GM21786 (cell line): ENCODE results near the gene ZNF367.

Source experiments
- ATAC-seq: cut with Tn5 transposase; IDR thresholded peaks from one replicate; pipeline ENCODE4 v1.9.1; 2021; ENCODE audit not compliant: unreplicated experiment

ZNF367 gene

DNA sequence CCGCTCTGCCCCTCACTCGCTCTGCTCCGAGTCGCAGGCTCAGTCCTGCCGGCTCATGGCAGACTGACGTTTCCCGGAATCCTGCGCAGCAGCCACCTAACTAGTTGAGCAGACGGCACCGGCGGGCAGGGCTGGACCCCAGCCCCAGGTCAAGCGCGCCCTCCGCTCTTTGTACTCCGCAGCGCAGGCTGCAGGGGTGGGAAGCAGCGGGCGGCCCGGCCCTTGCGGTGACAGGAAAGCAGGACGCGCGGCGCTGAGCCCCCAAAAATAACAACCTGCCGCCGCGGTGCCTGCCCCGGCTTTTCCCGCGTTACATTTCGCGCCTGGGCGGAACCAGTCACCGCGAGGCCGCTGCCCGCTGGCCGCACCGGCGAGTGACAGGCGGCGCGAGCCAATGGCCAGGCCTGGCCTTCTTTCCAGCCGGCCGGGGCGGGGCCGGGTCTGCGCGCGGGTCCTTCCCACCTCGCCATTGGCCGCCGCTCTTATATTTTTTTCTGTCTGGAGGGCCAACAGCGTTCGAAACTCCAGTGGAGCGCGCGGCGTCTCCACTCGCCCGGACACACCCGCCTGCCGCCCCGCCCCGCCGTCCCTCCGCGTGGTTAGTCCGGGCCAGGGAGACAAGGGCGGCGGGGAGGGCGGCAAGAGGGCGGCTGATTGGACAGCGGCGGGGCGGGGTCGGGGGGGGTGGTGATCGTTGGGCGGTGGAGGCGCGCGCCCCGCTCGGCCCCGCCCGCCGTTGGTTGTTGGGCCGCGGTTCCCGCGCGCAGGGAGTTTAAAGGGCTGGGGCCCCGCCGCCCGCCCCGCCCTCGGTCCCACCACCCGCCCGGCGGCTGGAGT lies at the start of gene ZNF367:
Gene ZNF367, minus strand, starts transcription at position 288 of the 837 bp plus-strand sequence. CDS start 338 bp downstream, outside the sequence.
- peak; percentile 51 for ATAC-seq

DNA sequence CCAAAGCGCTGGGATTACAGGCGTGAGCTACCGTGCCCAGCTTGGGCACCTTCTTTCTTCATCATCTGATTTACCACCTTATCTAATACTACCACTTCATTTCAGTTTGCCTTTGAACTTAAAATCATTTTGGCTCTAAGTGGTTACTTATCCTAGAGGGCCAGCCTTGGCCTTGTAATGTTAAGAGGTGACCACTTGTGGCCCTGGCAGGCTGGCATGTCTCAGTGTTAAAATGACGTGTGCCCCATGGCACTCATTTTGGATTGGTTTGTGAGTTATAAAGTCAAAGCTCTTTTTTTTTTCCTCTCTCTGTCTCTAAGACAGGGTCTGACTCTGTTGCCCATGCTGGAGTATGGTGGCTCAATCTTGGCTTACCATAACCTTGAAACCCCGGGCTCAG lies 49.6 kb upstream of the ZNF367 start:
- no peak for ATAC-seq

DNA sequence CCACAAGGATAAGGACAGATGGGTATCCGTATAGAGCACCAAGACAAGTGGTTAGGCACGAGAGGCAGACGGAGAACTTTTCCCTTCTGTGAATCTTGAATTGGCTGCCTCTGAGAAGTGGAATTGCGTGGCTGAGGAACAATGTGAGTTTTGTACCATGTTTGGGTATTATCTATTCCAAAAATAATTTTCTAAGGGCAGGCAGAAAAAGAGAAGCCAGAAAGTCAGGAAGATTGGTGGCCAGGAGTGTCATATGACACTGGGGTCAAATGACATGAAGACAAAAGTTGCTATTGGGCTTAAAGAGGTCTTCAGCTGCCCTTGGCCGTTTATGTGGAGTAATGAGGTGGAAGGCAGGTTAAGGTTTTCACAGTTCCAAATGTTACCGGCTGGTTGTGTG lies 46.3 kb upstream of the ZNF367 start:
- ATAC-seq: no peak

DNA sequence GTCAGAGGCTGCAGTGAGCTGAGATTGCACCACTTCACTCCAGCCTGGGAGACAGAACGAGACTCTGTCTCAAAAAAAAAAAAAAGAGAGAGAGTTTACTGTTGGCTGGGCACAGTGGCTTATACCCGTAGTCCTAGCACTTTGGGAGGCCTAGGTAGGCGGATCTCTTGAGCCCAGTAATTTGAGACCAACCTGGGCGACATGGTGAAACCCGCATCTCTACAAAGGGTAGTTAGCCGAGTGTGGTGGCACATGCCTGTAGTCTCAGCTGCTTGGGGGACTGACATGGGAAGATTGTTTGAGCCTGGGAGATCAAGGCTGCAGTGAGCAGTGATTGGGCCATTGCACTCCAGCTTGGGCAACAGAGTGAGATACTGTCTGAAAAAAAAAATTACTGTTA lies 44.4 kb upstream of the ZNF367 start:
- no peak for ATAC-seq

DNA sequence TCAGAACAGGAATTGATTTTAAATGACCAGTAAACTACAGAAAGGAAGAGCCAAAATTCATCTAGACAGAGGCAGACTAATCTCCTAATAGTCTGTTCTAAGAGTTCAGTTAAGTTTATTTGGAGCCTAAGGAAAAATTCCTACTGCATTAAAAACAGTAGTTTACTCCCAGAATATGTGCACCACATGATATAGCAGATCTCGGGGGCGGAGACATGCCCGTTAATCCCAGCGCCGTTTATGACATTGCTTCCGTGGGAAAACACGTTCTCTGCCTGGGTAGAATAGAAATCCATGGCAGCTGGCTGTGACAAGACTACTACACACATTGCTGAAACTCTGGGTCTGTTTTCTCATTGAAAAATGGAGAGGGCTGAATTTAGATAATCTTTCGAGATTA lies 43.2 kb upstream of the ZNF367 start:
- no peak for ATAC-seq

DNA sequence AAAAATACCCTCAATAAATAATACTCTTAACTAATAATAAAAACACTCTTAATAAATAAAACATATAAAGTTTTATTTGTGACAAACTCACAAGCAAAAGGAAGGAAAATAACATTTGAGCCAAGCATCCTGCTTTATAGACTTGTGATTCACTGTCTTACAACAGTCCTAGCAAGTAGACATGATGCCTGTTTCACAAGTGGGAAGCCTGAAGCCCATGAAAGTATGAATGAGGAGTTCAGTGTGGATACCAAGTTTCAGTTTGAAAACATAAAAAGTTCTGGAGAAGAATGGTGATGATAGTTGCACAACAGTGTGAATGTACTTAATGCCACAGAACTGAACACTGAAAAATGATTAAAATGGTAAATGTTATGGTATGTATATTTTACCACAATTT lies 42.7 kb upstream of the ZNF367 start:
- ATAC-seq: no peak

DNA sequence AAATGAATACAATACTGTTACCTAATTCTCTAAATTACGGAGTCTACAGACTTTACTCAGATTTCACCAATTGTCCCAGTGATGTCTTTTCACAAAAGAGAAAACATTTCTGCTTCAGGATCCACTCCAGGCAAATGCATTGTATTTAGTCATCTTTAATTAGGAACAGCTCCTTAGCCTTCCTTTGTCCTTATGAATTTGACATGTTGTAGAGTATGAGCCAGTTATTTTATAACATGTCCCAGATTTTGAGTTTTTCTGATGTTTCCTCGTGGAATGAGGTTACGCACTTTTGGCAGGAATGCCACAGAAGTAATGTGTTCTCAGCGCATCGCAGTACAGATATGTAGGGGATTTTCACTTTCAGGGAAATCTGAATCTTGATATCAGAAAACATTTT lies 42.3 kb upstream of the ZNF367 start:
- no peak for ATAC-seq

DNA sequence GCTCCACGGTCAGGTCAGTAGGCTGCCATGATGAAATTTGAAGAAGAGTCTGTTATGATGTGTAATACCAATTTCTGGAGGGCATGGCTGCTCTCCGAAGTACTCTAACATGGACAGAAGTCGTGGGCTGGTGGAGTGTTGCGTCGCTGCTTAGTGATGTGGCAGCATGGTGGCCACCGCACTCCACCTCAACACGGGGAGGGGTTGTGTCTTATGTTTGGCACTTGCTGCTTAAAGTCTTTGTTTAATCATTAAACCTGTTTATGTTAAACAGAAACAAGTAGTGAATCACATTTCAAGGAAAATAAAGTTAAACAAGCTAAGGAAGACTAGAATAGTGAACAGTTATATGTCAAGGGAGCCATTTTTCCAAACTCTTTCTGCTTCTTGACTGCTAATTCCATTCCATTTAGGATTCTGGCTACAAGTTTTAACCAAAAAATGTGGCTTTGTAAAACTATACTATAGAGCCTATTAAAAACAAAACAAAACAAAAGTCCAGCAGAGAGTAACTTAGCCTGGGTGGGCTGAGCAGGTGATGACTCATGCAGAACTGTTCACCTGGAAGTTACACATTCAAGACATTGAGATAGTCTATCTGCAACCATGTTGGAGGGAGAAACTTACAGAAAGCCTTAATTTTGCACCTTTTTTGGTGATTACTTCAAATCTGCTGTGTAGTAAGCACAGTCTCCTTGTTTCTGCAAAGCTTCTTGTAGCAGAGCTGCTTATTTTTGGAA lies 41.3 kb upstream of the ZNF367 start:
- no peak for ATAC-seq

DNA sequence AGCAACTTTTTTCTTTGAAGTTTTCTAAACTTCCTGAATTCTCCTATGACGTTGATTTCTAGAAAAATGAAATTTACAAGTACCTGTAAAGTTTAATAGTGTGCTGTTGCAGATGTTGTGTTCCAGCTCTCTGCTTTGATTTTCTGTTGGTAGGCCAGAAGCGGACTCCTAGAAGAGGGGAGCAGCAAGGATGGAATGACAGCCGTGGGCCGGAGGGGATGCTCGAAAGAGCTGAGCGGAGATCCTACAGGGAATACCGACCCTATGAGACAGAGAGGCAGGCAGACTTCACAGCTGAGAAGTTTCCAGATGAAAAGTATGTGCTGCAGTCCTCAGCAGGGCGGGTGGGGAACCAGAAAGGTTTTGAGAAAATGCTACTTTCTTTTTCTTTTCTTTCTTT lies 40.1 kb upstream of the ZNF367 start:
- ATAC-seq: no peak

DNA sequence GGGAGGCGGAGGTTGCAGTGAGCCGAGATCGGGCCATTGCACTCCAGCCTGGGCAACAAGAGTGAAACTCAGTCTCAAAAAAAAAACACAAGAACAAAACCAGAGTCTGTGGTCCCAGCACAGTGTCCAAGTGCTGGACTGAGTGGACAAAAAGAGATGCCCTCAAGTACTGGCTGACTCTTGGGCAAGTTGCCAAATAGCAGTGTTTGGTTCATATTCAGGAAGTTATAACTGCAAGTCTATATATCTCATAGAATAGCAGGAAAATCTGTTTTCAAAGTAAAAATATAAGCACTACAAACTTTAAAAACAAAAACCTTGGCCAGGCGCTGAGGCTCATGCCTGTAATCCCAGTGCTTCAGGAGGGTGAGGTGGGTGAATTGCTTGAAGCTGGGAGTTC lies 39.1 kb upstream of the ZNF367 start:
- no peak for ATAC-seq

DNA sequence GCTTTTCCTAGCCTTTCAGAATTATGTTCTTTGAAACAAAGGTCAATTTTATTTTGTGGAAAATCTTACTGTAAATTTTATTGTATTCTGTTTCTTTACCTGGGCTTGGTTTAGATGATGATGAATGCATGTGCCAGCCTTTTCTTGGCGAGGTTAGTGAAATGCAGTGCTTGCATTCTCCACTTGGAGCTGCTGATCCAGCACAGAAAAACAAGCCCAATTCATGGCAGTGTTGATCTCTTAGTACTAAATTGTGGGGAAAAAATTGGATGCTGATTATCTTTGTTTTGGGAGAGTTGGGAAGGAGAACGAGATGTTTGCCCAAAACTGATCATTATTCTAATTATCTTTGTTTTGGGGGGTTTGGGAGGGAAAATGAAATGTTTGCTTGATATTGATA lies 35.5 kb upstream of the ZNF367 start:
- ATAC-seq: no peak

DNA sequence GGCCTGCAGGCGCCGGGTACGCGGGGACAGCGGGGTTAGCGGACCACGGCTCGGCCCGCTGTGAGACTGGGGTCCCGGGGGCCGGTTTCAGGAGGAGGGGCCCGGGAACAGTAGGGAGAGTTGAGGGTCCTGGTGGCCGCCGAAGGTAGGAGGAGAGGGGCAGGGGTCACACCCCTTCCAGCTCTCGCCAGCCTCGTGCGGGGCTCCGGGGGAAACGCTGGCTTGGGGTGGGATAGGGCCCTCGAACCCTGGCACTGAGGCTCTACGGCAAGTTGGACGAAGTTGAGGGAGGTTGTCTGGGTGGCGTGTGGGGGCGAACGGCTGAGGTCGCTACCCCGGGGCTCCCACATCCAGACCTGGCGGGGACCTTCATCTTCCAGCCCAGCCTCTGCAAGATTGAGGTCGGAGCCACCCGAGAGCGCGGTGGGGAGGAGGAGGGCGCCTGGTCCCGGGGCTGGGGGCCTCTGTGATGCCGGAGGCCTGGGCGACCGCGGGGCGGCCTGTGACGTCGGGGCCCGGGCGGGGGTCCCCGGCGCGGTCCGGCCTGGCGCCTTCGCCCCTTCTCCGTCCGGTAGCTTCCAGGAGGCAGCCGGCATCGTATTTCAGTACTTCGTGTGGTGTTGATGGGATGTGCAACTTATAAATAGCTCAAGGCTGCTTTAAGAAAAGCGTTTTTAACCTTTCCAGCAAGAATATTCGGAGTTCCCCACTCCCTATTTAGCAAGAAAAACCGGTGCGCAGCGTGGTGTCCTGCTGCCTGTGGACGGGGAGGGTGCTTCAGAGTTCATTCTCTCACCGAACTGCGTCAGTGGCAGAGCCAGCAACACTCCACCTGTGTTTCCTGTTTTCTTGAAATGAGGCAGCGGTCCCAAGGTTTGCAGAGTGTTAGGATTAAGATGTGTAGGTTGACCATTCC lies 32.7 kb upstream of the ZNF367 start:
- ATAC-seq: no peak

DNA sequence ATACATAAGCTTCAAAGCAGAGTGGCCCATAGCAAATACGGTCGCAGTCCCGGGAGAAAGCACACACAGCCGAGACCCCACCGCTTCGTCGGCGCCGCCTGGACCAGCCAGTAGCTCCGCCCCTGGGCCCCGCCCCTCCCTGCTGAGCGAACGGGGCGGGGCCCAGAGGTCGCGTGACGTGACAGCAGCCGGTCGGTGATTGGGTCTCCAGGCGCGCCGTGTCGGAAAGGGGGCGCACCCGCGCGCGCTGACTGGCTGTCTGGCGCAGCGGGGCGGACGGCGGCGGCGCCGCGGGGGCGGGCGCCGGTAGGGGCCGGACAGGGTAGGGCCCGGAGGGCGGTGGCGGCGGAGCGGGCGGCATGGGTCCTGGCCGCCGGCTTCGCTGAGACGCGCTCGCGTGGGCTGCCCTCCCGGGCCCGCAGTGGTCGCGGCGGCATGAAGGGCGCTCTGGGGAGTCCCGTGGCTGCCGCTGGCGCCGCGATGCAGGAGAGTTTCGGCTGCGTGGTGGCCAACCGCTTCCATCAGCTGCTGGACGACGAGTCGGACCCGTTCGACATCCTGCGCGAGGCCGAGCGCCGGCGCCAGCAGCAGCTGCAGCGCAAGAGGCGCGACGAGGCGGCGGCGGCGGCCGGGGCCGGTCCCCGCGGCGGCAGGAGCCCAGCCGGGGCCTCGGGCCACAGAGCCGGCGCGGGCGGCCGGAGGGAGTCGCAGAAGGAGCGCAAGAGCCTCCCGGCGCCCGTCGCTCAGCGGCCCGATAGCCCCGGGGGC lies 31.9 kb upstream of the ZNF367 start, which contains the start of gene HABP4:
Gene HABP4, plus strand, starts transcription at position 325 of the 768 bp plus-strand sequence. Its CDS starts 111 bp downstream, at position 436.
- peak; percentile 90 for ATAC-seq

DNA sequence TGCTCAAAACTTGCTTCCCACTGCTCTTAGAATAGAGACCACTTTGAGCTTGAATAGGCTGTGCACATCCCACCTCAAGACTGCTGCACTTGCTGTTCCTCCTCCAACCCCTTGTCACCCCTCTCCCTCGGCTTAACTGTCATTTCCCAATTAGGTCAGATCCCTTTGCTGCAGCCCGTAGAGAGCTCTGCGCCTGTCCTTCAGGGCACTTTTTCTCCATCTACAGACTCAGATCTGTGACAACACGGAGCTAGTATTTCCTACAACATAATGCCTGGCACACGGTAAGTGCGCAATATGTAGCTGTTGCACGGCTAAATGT lies 31.3 kb upstream of the ZNF367 start:
- peak; percentile 23 for ATAC-seq

DNA sequence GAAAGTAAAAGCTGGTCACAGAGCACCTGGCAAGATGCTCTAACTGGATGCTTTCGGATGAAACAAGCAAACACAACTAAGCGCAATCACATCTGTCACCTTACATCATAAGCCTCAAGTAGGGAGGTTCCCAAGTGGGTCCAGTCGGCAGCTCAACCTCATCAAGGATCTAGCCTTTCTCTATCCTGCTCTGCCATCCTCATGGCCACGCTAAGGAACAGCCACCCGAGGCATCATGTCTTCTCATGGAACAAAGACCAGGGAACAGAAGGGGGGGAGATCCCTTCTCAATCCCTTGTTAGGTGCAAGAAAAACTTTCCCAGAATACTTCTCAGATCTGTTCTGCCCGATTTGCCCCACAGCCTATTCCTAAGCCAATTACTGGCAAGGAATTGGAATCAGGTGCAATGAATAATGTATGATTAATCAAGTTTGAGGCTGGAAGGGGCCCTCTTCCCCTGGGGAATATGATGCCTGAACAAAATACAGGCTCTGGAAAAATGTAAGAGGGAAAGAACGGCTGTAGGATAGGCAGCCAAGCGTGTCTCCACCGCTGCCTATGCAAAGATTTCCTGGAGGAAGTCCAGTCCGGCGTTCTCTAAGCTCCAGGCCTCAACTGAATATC lies 30.5 kb upstream of the ZNF367 start:
- no peak for ATAC-seq

DNA sequence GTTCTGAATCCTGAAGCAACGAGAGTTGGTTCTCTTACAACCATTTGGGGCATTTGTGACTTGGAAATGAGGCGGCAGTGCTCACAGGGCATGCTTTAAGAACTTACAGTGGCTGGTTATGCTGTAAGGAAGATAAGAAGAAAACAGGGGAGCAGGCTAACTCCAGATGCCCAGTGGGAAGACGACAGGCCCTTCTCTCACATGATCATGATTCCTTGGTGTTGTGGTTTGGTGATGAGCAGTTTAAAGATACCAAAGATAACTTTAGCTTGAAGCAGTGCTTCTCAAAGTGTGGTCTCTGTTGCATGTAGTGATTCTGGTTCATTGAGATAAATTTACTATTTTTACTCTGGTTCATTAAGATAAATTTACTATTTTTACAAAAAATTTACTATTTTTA lies 29.2 kb upstream of the ZNF367 start:
- ATAC-seq: no peak

DNA sequence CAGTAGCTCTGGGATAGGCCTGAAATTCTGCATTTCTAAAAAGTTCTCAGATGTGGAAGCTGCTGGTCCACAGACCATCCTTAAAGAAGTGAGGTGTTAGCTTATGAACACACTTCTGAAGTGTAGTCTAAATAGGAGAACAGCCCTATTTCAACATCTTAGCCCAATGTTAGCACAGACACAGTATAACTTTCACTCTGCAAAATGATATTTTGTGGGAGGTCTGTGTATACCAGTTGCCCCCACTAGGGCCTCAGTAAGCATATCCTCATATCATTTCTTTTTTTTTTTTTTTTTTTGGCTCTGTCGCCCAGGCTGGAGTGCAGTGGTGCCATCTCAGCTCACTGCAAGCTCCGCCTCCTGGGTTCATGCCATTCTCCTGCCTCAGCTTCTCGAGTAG lies 24.3 kb upstream of the ZNF367 start:
- no peak for ATAC-seq

DNA sequence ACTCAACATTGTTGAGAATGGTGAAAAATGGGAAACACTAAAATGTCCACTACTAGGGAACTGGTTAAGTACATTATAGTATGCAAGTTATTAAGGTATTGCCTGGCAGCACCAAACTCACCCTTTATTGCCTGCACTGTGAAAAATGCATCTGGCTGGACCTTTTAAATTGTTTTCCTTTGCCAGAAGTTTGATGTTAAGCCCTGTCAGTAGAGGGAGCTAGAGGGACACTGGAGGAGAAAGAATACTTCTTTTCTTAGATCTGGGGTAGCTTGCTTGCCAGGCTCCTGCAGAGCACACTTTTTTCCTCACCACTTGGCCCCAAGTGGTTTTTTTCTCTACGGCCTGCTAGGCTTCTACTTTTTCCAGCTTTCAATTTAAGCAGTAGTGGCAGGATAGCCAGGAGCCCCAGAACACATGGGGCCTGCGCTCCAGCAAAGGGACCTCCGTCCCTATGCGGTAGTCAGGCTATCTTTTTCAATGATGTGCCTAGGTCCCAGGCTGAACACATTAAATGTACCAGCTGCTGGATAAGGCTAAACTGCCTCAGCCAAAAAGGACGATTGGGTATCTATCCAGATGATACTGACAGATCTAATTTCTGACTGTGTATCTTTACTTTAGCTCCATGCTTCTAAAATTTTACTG lies 23.8 kb upstream of the ZNF367 start:
- no peak for ATAC-seq

DNA sequence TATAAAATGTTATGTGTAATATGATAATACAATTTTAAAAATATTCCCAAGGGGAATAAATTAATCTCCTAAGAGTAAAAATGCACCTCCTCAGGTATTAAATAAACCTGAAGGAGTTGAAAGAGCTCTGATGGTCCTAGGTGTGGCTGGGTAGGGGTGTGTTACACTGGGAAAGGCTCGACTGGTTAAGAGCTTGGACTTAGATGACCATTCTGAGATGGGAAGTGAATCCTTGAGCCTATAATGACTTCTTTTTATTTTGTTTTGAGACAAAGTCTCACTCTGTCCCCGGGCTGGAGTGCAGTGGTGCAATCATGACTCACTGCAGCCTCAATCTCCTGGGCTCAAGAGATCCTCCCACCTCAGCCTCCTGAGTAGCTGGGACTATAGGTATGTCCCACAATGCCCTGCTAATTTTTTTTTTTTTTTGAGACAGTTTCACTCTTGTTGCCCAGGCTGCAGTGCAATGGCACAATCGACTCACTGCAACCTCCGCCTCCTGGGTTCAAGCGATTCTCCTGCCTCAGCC lies 22.6 kb upstream of the ZNF367 start:
- no peak for ATAC-seq
